HEK293 (cell line): ENCODE results near the gene BRAT1.

Experiments
- ATF2 ChIP-seq: fragments of 450-650 bp; formaldehyde crosslinking; IDR thresholded peaks from 2 replicates; pipeline ENCODE4 v1.5.1; 2016; ENCODE audit warnings: missing biosample characterization, missing genetic modification characterization, low read depth
- CTCF ChIP-seq: fragments of 450-650 bp; formaldehyde crosslinking; IDR thresholded peaks from 2 replicates; pipeline ENCODE4 v1.5.1; 2016; ENCODE audit warnings: missing biosample characterization, missing genetic modification characterization
- ELK4 ChIP-seq: IDR thresholded peaks from 2 replicates; pipeline ENCODE4 v1.6.1; 2011; ENCODE audit warnings: mild to moderate bottlenecking, low read depth, low read length, borderline replicate concordance
- KLF17 ChIP-seq: fragments of 450-650 bp; formaldehyde crosslinking; IDR thresholded peaks from 2 replicates; pipeline ENCODE4 v1.5.1; 2016; ENCODE audit warnings: missing biosample characterization, missing genetic modification characterization
- PATZ1 ChIP-seq: fragments of 450-650 bp; formaldehyde crosslinking; IDR thresholded peaks from 2 replicates; pipeline ENCODE4 v1.5.1; 2016; ENCODE audit warnings: missing biosample characterization, missing genetic modification characterization
- ZBTB21 ChIP-seq: fragments of 450-650 bp; formaldehyde crosslinking; IDR thresholded peaks from 2 replicates; pipeline ENCODE4 v1.5.1; 2017; ENCODE audit warnings: missing biosample characterization, missing genetic modification characterization
- ZNF175 ChIP-seq: fragments of 450-650 bp; formaldehyde crosslinking; IDR thresholded peaks from 2 replicates; pipeline ENCODE4 v1.5.1; 2016; ENCODE audit warnings: missing biosample characterization, missing genetic modification characterization
- ZNF221 ChIP-seq: fragments of 450-650 bp; formaldehyde crosslinking; IDR thresholded peaks from 2 replicates; pipeline ENCODE4 v1.5.1; 2017; ENCODE audit warnings: missing biosample characterization, missing genetic modification characterization, borderline replicate concordance
- ZNF24 ChIP-seq: fragments of 450-650 bp; formaldehyde crosslinking; IDR thresholded peaks from 2 replicates; pipeline ENCODE4 v1.5.1; 2016; ENCODE audit warnings: missing biosample characterization, missing genetic modification characterization
- ZNF362 ChIP-seq: fragments of 450-650 bp; formaldehyde crosslinking; IDR thresholded peaks from 2 replicates; pipeline ENCODE4 v1.5.1; 2016; ENCODE audit warnings: missing biosample characterization, missing genetic modification characterization
- ZNF596 ChIP-seq: fragments of 450-650 bp; IDR thresholded peaks from 2 replicates; pipeline ENCODE4 v1.5.0; 2018; ENCODE audit warnings: missing biosample characterization, mild to moderate bottlenecking, missing genetic modification characterization, moderate library complexity
- ZNF654 ChIP-seq: fragments of 450-650 bp; formaldehyde crosslinking; IDR thresholded peaks from 2 replicates; pipeline ENCODE4 v1.5.1; 2016; ENCODE audit warnings: low read depth, missing biosample characterization, missing genetic modification characterization

GRCh38 chr7:2603044-2603965 is 48.0 kb upstream of the BRAT1 start:
- TF ChIP-seq ZNF221 (tag by site-specific recombination) (no peak), ELK4 (no peak), ZNF362 (tag by site-specific recombination) (no peak), CTCF (tag by site-specific recombination) (no peak), ATF2 (tag by site-specific recombination) (no peak), KLF17 (no peak), ZNF24 (tag by site-specific recombination) (no peak), ZBTB21 (tag by site-specific recombination) (no peak), ZNF596 (tag by site-specific recombination) (no peak), ZNF175 (tag by site-specific recombination) (no peak), ZNF654 (no peak), PATZ1 (tag by site-specific recombination) (no peak)
